Stimulated activated CD8-positive, alpha-beta memory T cell treated with anti-CD3 and anti-CD28 coated beads, Interleukin-4, amount 100 ng/mL, for 48 hours (primary cell): ENCODE results near the gene FMO2.

Experiments used
- DNase-seq: peaks from one replicate; pipeline ENCODE4 v3.0.0-alpha.2; 2020

The FMO2 gene

GRCh38 chr1:171185091-171185490, at the start of gene FMO2:
TSS of gene FMO2 (plus strand) at chr1:171185300. CDS start at chr1:171185714, 414 bp downstream.
- DNase-seq: no peak

GRCh38 chr1:171137580-171137979, 47.5 kb upstream of the FMO2 start:
- no peak for DNase-seq

- no peak for DNase-seq
Observed at GRCh38 chr1:171138980-171139379, 46.1 kb upstream of the FMO2 start.

GRCh38 chr1:171139890-171140289, 45.2 kb upstream of the FMO2 start:
- no peak for DNase-seq

- DNase-seq: no peak
Observed at GRCh38 chr1:171140401-171140800, 44.7 kb upstream of the FMO2 start.

GRCh38 chr1:171140956-171141687, 44.0 kb upstream of the FMO2 start:
- no peak for DNase-seq

GRCh38 chr1:171141688-171142415, 43.2 kb upstream of the FMO2 start:
- DNase-seq: no peak

GRCh38 chr1:171142416-171143385, 42.4 kb upstream of the FMO2 start:
- no peak for DNase-seq

GRCh38 chr1:171150156-171150555, 34.9 kb upstream of the FMO2 start:
- no peak for DNase-seq

- DNase-seq: no peak
Observed at GRCh38 chr1:171152549-171152948, 32.6 kb upstream of the FMO2 start.

GRCh38 chr1:171155484-171155883, 29.6 kb upstream of the FMO2 start:
- DNase-seq: no peak

- no peak for DNase-seq
Observed at GRCh38 chr1:171158096-171158495, 27.0 kb upstream of the FMO2 start.

- no peak for DNase-seq
Observed at GRCh38 chr1:171158551-171158950, 26.5 kb upstream of the FMO2 start.

- DNase-seq: no peak
Observed at GRCh38 chr1:171159148-171159547, 26.0 kb upstream of the FMO2 start.

- no peak for DNase-seq
Observed at GRCh38 chr1:171160211-171160610, 24.9 kb upstream of the FMO2 start.

- DNase-seq: no peak
Observed at GRCh38 chr1:171160639-171161354, 24.3 kb upstream of the FMO2 start.

- no peak for DNase-seq
Observed at GRCh38 chr1:171161431-171161830, 23.7 kb upstream of the FMO2 start.

GRCh38 chr1:171166361-171166760, 18.7 kb upstream of the FMO2 start:
- no peak for DNase-seq

GRCh38 chr1:171167785-171168184, 17.3 kb upstream of the FMO2 start:
- no peak for DNase-seq

- no peak for DNase-seq
Observed at GRCh38 chr1:171172471-171172870, 12.6 kb upstream of the FMO2 start.

- no peak for DNase-seq
Observed at GRCh38 chr1:171173069-171173468, 12.0 kb upstream of the FMO2 start.

- DNase-seq: no peak
Observed at GRCh38 chr1:171174560-171175294, 10.4 kb upstream of the FMO2 start.
